H9 (cell line): ENCODE results near the gene TLE5. TPM values are rescaled to one million over a fixed set of nuclear protein-coding genes. Genes with fewer than 3 reads are reported as not detected.

Experiments
- DNase-seq: peaks from one replicate; pipeline ENCODE4 v3.0.0-alpha.2; 2017
- H2AFZ ChIP-seq: one replicate; pipeline ENCODE4 v1.6.1; 2013; ENCODE audit warnings: mild to moderate bottlenecking, low read length, control low read depth, moderate library complexity
- H2AK5ac ChIP-seq: 2 replicates; pipeline ENCODE4 v1.6.1; 2013; ENCODE audit warnings: low read length, control low read depth, mixed read lengths; ENCODE audit not compliant: insufficient read length
- H2BK120ac ChIP-seq: one replicate; pipeline ENCODE4 v1.6.1; 2013; ENCODE audit warnings: low read depth, mild to moderate bottlenecking, low read length, control low read depth, inconsistent platforms; ENCODE audit not compliant: poor library complexity, severe bottlenecking
- H2BK12ac ChIP-seq: 2 replicates; pipeline ENCODE4 v1.6.1; 2013; ENCODE audit warnings: low read length, control low read depth, mixed read lengths, low read depth; ENCODE audit not compliant: insufficient read length
- H2BK15ac ChIP-seq: 2 replicates; pipeline ENCODE4 v1.6.1; 2013; ENCODE audit warnings: low read depth, low read length, control low read depth
- H2BK20ac ChIP-seq: one replicate; pipeline ENCODE4 v1.6.1; 2013; ENCODE audit warnings: low read depth, mild to moderate bottlenecking, low read length, control low read depth, inconsistent platforms; ENCODE audit not compliant: poor library complexity, severe bottlenecking
- H2BK5ac ChIP-seq: 2 replicates; pipeline ENCODE4 v1.6.1; 2013; ENCODE audit warnings: low read length, control low read depth, mixed read lengths; ENCODE audit not compliant: insufficient read length
- H3K14ac ChIP-seq: 2 replicates; pipeline ENCODE4 v1.6.1; 2013; ENCODE audit warnings: low read length, control low read depth; ENCODE audit not compliant: insufficient read depth
- H3K18ac ChIP-seq: 2 replicates; pipeline ENCODE4 v1.6.1; 2013; ENCODE audit warnings: low read depth, mild to moderate bottlenecking, mixed read lengths, low read length, control low read depth; ENCODE audit not compliant: insufficient read length
- H3K23ac ChIP-seq: 2 replicates; pipeline ENCODE4 v1.6.1; 2013; ENCODE audit warnings: low read length, control low read depth, mixed read lengths, low read depth; ENCODE audit not compliant: insufficient read length
- H3K23me2 ChIP-seq: 2 replicates; pipeline ENCODE4 v1.6.1; 2013; ENCODE audit warnings: low read depth, mild to moderate bottlenecking, mixed read lengths, low read length, control low read depth; ENCODE audit not compliant: insufficient read length, poor library complexity, severe bottlenecking
- H3K27ac ChIP-seq: 2 replicates; pipeline ENCODE4 v1.5.1; 2013; ENCODE audit warnings: low read length, control low read depth, mixed read lengths, low read depth; ENCODE audit not compliant: insufficient read length
- H3K27me3 ChIP-seq: 2 replicates; pipeline ENCODE4 v1.6.1; 2013; ENCODE audit warnings: low read length, control low read depth, inconsistent platforms; ENCODE audit not compliant: insufficient read depth
- H3K4ac ChIP-seq: 2 replicates; pipeline ENCODE4 v1.6.1; 2013; ENCODE audit warnings: low read depth, mild to moderate bottlenecking, control low read depth, inconsistent platforms, low read length, moderate library complexity
- H3K4me1 ChIP-seq: 2 replicates; pipeline ENCODE4 v1.6.1; 2013; ENCODE audit warnings: low read length, control low read depth, inconsistent platforms; ENCODE audit not compliant: insufficient read depth
- H3K4me2 ChIP-seq: 2 replicates; pipeline ENCODE4 v1.6.1; 2013; ENCODE audit warnings: low read length, control low read depth, mixed read lengths; ENCODE audit not compliant: insufficient read length, insufficient read depth
- H3K56ac ChIP-seq: 2 replicates; pipeline ENCODE4 v1.6.1; 2013; ENCODE audit warnings: low read depth, mild to moderate bottlenecking, mixed read lengths, low read length, control low read depth; ENCODE audit not compliant: insufficient read length
- H3K79me1 ChIP-seq: 2 replicates; pipeline ENCODE4 v1.6.1; 2013; ENCODE audit warnings: low read depth, mild to moderate bottlenecking, moderate library complexity, low read length, control low read depth, inconsistent platforms; ENCODE audit not compliant: insufficient read depth, poor library complexity, severe bottlenecking
- H3K79me2 ChIP-seq: 2 replicates; pipeline ENCODE4 v1.6.1; 2013; ENCODE audit warnings: low read length, control low read depth, inconsistent platforms; ENCODE audit not compliant: insufficient read depth
- H3K9ac ChIP-seq: 2 replicates; pipeline ENCODE4 v1.6.1; 2013; ENCODE audit warnings: low read length, control low read depth, mixed read lengths; ENCODE audit not compliant: insufficient read length; ENCODE audit errors: extremely low read depth
- H3K9me3 ChIP-seq: one replicate; pipeline ENCODE4 v1.6.1; 2013; ENCODE audit warnings: low read depth, low read length, inconsistent platforms; ENCODE audit not compliant: control insufficient read depth
- H3T11ph ChIP-seq: one replicate; pipeline ENCODE4 v1.6.1; 2013; ENCODE audit warnings: mild to moderate bottlenecking, low read length, control low read depth, inconsistent platforms
- H4K20me1 ChIP-seq: one replicate; pipeline ENCODE4 v1.6.1; 2013; ENCODE audit not compliant: control insufficient read depth, insufficient read length, insufficient read depth
- H4K5ac ChIP-seq: 2 replicates; pipeline ENCODE4 v1.6.1; 2013; ENCODE audit warnings: low read depth, mild to moderate bottlenecking, mixed read lengths, low read length, control low read depth; ENCODE audit not compliant: insufficient read length
- H4K8ac ChIP-seq: replicated peaks from 2 replicates; pipeline ENCODE4 v1.6.1; 2013; ENCODE audit warnings: low read length, control low read depth, mixed read lengths, low read depth; ENCODE audit not compliant: insufficient read length
- H4K91ac ChIP-seq: 2 replicates; pipeline ENCODE4 v1.6.1; 2013; ENCODE audit warnings: low read depth, mild to moderate bottlenecking, moderate library complexity, mixed read lengths, low read length, control low read depth; ENCODE audit not compliant: insufficient read length
- H3K27ac Mint-ChIP-seq, 3 experiments: 2 replicates in 2 of 3; 3 replicates in 1 of 3; pipeline ENCODE4 v1.8.0; 2020 to 2021; ENCODE audit warnings: mixed read lengths in 3 of 3, mild to moderate bottlenecking in 1 of 3, moderate library complexity in 1 of 3
- H3K27me3 Mint-ChIP-seq: 2 replicates; pipeline ENCODE4 v1.8.0; 2021; ENCODE audit warnings: low read depth, mild to moderate bottlenecking, moderate library complexity, mixed read lengths
- H3K36me3 Mint-ChIP-seq, 3 experiments: 2 replicates in 2 of 3; 3 replicates in 1 of 3; pipeline ENCODE4 v1.8.0; 2020 to 2021; ENCODE audit warnings: low read depth in 3 of 3, mixed read lengths in 3 of 3; ENCODE audit not compliant: insufficient read depth in 1 of 3
- H3K4me1 Mint-ChIP-seq, 2 experiments: 2 replicates each; pipeline ENCODE4 v1.8.0; 2020; ENCODE audit warnings: mixed read lengths in 2 of 2
- H3K4me3 Mint-ChIP-seq, 2 experiments: 2 replicates in 1 of 2; 3 replicates in 1 of 2; pipeline ENCODE4 v1.8.0; 2020 to 2021; ENCODE audit warnings: mild to moderate bottlenecking in 2 of 2, mixed read lengths in 2 of 2, moderate library complexity in 1 of 2
- H3K9me3 Mint-ChIP-seq, 2 experiments: 2 replicates in 1 of 2; 3 replicates in 1 of 2; pipeline ENCODE4 v1.8.0; 2020; ENCODE audit warnings: mild to moderate bottlenecking in 2 of 2, mixed read lengths in 2 of 2, moderate library complexity in 1 of 2
- WGBS: extraction: QIAGEN DNeasy Blood & Tissue Kit; methylation state at CpG from one replicate; pipeline ENCODE4 v1.1.7; 2013; ENCODE audit warnings: missing lambda C conversion rate, low lambda C conversion rate, mixed read lengths; ENCODE audit not compliant: insufficient read length; ENCODE audit errors: extremely low coverage; 5-methylcytosine and 5-hydroxymethylcytosine counted together
- total RNA-seq: library from RNA; stranded (reverse); gene quantifications from 2 replicates; pipeline ENCODE4 v1.2.1, GENCODE V29; 2021
- TF ChIP-seq, protein P1 (sequence below): fragments of 200-600 bp; sonication (generic); conservative IDR thresholded peaks from 3 replicates; pipeline ENCODE4 v1.8.0; 2021; ENCODE audit warnings: antibody characterized with exemption, mild to moderate bottlenecking

The TLE5 gene
- total RNA-seq, 1 experiment from 2014 or later: 221 TPM

DNA sequence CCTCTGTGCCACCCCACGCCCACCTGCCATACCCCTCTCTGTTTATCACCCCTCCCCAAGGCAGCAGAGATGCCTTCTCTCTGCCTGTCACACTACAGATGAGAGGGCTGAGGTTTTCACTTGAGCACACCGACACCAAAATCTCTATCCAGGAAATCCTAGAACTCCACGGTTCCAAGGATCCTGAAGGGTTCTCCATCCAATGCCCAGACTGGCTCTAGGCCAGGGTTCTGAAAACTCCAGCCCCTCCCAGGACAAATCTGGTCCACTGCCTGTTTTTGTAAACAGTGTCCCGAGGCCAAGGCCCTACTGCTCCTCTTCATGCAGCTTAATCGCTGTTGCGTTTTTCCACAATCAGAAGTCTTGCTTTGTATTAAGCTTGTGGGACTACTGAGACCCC, 53.3 kb downstream of the TLE5 start:
- Histone ChIP-seq H2BK120ac (no peak overlapping the region), H3K18ac (no peak overlapping the region), H3K9me3 (no peaks in the 10 kb centered on the region), H3K27me3 (no peaks in the 10 kb centered on the region), H3K4ac (no peak overlapping the region), H3K27ac (no peak overlapping the region), H3K4me2 (no peak overlapping the region), H2BK5ac (no peak overlapping the region), H3K79me1 (no peaks in the 10 kb centered on the region), H2BK20ac (no peak overlapping the region), H3K4me1 (no peaks in the 10 kb centered on the region), H3K23ac (no peak overlapping the region), H2BK12ac (no peak overlapping the region), H3K14ac (no peak overlapping the region), H3K56ac (no peak overlapping the region), H2AK5ac (no peak overlapping the region), H2BK15ac (no peak overlapping the region), H3K9ac (no peak overlapping the region), H3K23me2 (peaks cover 2% of the 10 kb centered on the region), H4K5ac (no peak overlapping the region), H4K20me1 (no peaks in the 10 kb centered on the region), H4K8ac (no peak overlapping the region), H3T11ph (no peak overlapping the region), H4K91ac (no peak overlapping the region), H2AFZ (no peak overlapping the region), H3K79me2 (no peaks in the 10 kb centered on the region)
- no CpG with 5 or more reads among the region's 6 CpGs for WGBS
- Mint-ChIP-seq H3K27me3 (peaks cover 7% of the 10 kb centered on the region), H3K27ac (no peak overlapping the region), H3K4me1 (peaks cover 3 to 30% of the 10 kb centered on the region in 2 experiments; a peak in 2 of 4 replicates), H3K4me3 (no peak overlapping the region), H3K36me3 (no peaks in the 10 kb centered on the region), H3K9me3 (no peaks in the 10 kb centered on the region; a peak in 1 of 5 replicates)
- TF ChIP-seq, protein P1, sequence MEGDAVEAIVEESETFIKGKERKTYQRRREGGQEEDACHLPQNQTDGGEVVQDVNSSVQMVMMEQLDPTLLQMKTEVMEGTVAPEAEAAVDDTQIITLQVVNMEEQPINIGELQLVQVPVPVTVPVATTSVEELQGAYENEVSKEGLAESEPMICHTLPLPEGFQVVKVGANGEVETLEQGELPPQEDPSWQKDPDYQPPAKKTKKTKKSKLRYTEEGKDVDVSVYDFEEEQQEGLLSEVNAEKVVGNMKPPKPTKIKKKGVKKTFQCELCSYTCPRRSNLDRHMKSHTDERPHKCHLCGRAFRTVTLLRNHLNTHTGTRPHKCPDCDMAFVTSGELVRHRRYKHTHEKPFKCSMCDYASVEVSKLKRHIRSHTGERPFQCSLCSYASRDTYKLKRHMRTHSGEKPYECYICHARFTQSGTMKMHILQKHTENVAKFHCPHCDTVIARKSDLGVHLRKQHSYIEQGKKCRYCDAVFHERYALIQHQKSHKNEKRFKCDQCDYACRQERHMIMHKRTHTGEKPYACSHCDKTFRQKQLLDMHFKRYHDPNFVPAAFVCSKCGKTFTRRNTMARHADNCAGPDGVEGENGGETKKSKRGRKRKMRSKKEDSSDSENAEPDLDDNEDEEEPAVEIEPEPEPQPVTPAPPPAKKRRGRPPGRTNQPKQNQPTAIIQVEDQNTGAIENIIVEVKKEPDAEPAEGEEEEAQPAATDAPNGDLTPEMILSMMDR: no peak
- DNase-seq: no peak
